CD4-positive, alpha-beta T cell treated with Interleukin-21 for 1 hour (primary cell): Measurements from ENCODE around the gene RAPGEF4.

Experiments
- DNase-seq: peaks from one replicate; pipeline ENCODE4 v3.0.0-alpha.2; 2020

The RAPGEF4 gene

DNA sequence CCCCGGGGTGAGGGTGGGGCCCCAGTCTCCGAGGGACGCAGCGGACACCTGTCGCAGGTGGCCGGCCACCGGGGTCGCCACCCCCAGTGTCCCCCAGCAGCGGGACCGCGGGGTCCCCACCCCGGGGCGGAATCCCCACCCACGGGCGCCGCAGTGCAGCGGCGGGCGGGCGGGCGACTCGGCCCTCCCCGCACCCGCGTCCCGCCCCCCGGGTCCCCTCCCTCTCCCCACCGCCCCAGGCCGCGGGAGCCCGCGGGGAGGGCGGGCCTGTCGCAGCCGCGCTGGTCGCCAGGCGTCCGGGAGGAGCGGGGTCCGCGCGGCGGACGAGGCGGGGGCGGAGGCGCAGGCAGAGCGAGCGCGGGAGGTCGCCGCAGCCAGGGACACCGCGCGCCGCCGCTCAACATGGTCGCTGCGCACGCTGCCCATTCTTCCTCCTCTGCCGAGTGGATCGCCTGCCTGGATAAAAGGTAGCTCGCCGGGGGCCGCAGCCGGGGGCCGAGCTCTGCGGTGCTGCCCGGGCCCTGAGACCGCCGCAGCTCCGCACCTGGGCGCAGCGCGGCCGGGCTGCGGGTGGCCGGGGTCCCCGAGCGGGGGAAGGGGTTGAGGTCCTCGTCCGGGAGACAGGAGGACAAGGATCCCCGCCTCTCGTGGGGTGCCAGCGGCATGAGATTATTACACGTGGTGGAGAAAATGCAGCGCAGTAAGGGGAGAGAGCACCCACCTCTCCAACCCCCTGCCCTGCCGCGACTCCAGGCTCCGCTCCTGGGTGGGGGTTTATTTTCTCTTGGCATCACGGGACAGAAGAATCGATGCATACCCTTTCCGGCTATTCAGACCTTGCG is at the start of gene RAPGEF4:
TSS of gene RAPGEF4 (plus strand) at position 264 of the 842 bp plus-strand sequence. CDS start at position 403, 139 bp downstream.
- DNase-seq, result no peak

DNA sequence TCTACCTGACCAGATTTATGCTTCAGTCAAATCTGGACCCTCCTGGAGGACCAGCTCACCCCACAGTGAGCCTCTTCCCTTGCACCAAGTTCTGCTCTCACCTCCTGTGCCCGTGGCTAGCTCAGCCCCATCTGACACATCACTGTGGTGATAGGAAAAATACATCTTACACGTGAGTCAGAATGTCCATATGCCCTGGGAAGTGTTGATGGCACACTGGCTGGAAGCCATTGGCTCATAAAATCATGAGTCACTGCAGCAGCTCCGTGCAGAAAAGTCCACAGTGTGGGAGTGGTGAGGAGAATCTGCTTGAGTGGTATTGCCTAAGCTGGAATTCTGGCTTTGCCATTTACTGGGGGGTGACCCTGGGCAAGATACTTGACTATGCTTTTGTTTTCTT is 42.6 kb upstream of the RAPGEF4 start:
- no peak for DNase-seq

DNA sequence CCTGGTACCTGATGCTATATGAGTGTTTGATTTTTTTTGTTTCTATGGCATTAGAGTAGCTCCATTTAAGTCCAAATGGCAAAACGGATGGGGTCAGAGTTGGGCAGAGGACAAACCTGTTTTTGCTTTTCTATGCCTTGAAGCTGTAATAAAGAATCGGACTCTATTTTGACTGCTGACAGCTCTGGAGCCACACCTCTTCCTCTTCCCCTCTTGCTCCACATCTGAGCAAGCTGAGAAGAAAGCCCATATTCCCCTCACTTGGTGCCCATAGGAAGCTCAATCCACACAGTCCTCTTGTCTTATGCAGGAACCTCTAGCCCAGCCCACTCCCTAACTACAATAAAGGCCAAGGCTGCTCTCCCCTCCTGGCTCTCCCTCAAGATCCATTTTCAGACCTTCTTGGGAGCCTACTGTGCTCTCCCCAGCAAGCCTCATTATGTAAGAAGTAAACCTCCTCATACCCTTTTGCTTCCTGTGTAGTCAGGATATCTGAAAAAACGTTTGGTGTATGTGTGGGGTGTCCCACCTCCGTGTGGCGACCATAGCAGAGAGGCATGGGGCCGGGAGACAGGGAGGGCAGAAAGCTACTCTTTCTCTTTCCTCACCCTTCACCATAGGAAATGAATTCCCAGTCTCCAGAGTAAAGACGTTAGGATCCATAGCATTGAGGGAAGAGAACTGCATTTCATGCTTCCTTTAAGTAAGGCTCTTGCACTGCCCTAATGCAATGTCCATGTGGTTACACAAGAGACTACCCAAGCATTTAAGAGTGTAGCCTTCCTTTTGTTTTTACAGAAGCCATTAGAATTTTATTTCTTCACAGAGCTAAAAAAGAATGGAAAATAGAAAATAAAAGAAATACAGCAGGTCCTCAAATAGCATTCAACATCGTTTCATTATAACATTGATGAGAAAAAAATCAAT is 41.9 kb upstream of the RAPGEF4 start:
- DNase-seq, result no peak

DNA sequence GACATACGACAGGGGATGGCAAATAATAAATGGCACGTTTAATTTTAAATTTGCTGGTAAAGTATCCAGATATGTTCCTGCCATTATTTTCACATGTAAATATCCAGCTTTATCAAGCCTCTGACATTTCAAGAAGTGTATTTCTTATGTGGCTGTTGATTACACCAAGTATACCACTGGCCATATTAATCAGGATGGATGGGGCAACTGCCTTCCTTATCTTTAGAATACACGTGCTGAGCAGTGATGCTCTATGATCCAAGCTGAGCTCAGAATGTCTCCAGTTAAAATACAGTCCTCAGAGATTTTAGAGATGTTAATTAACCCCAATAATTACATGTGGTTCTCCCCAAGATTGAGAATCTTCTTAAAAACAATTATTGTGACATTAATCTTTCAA is 38.3 kb upstream of the RAPGEF4 start:
- no peak for DNase-seq

DNA sequence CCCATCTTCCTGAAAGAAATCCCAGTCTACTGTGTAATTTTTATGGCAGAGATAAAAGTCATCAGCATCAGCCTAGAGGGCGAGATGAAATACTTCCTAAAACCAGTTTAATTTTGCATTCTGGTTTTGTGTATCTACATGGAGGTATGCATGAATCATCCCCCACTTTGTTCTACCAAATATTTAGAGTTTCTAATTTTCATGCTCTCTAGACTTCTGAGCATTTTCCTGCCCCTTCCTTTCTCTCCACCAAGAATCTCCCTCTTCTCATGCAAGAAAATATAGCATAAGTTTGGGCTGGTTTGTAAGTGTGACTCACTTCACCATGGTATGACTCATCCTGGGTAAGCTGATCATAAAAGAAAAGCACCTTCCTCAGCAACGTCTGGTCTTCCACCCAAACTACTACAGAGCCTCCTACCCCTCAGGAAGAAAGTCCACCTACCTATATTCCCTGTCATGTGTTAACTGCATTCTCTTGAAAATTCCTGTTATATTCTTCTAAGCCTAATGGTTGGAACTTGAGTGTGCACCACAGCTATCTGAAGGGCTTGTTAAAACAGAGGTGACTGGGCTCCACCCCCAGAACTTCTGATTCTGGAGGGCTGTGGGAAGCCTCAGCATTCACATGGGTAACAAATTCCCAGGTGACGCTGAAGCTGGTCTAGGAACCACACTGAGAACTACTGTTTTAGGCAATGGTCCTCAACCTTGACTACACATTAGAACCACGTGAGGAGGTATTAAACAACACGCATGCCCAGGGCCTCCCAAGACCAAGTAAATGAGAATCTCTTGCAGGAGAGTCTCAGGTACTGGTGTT is 37.4 kb upstream of the RAPGEF4 start:
- no peak for DNase-seq

DNA sequence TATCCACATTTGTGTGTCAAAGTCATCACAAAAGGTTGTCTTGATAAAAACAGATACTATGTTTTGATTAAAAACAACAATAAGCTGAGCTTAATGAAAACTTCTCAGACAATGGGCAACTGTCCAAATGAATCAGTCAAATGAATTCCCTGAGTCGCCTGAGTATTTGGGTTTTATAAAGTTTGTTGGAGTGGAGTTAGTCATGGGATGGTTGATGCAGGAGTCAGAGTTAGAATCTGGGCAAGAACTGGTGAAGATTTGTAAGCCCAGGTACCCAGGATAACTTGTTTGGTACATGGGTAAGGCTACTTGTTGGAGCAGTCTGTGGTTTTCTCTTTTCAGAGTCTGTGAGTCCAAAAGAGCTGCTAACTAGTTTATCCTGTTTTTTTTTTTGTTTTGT is 34.4 kb upstream of the RAPGEF4 start:
- DNase-seq, result no peak

DNA sequence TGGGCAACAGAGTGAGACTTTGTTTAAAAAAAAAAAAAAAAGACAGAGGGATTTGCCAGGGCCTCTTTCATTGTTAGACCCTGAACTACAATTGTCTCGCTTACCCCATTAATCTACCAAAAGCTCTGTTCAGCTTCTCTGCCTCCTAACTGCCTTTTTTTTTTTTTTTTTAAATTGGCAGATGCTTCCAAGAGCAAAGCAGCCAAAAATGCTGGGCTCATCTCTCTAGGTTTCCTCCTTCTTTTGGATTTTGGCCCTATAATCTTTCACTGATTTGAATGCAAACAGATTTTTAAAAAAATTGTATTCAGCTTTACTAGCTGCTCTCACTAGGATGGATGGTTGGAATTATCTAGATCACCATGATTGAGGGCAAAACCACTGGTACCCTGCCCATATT is 33.2 kb upstream of the RAPGEF4 start:
- DNase-seq, result no peak

DNA sequence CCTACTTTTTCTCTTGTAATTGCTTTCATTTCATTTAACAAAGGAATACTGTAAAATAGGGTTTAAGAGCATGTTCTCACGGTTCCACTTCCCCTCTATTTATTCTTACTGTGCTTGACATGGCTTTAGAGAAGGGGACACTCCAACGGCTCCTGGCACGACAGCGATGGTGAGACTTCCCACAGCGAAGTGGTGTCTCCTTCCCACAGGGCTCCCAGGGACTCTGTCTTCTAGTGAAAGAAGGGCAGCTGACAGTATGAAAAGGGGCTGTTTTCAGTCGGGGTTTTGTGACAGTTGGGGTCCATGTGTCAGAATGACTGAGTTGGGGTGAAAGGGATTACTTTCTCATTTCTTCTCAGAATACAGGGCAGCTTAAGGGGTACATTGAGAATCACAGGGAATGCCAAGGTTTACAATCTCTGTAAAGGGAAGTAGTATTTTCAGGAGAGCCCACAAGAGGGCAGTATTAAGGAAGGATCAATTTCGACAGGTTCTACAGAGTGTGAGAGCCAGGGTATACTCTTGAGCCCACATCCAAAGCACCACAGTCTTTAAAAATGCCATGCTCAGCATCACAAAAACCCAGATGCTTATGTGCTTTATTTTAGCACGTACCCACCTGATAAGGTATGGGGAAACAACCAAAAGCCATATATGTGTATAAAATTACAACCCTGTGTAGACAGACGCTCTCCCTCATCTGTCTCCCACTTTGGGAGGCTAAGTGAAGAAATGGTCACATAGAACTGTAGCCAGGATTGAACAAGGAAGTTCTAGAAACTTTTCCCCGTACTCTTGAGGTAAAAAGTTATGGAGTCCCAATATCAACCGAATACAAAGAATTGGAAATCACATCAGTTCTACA is 31.3 kb upstream of the RAPGEF4 start:
- DNase-seq, result no peak

DNA sequence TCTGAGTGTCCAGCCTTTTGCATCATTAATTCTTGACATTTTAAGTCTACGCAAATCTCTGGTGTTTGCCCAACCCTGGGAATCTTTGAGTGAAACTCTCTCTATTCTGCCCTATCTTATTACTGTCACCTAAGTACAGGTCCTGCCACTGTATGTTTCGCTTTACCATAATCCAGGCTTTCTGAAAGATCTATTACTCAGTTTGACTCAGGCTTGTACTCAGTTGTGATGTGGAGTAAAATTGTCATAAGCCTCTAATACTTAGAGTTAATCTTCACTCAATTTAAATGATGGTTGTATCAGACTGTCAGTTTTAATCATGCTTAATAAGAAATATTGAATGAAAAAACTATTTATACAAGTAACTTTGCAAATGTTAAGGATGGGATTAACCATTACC is 30.3 kb upstream of the RAPGEF4 start:
- DNase-seq, result no peak

DNA sequence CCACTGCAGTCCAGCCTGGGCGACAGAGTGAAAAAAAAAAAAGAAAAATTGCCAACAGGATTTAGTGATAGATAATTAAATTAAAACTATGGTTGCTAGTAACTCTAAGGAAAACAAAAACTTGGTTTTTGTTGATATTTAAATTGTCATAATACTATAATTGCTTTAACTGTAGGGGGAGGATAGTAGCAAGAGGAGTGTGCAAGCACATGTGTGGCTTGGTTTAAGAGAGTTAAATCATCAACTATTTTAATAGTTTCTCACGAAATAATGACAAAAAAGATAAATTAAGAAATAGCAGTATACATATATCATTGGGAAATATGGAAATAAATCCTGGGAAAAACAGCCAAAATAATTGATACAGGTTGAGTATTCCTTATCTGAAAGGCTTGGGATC is 27.4 kb upstream of the RAPGEF4 start:
- DNase-seq, result no peak

DNA sequence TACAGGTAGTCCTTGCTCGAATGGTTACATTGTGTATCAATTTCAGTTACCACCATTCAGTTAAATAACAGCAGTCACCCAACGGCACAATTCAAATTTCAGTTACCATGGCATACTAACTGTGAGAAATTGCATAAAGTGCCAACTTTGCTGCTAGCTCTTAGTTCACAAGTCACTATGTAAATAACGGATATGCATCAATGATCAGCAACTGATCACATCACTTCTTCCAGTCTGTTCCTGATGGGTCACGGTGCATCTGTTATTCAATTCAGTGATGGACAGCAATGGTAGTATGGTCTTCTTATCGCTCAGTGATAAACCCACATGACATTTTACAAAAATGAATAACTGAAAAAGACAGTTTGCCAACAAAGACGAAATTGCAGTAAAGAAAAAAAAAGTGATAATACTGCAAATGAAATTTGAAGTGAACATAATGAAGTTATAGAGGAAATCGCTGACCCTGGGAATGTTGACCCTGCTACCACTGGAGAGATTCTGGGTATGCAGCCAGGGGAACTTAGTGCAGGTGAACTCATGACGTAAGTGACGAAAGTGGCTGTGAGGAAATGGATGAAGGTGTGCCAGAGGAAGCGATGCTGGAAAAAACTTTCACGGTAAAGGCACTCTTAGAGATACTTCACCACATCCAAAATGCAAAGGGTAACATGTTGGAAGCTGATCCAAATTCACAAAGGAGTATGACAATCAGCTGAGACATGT is 25.9 kb upstream of the RAPGEF4 start:
- no peak for DNase-seq

DNA sequence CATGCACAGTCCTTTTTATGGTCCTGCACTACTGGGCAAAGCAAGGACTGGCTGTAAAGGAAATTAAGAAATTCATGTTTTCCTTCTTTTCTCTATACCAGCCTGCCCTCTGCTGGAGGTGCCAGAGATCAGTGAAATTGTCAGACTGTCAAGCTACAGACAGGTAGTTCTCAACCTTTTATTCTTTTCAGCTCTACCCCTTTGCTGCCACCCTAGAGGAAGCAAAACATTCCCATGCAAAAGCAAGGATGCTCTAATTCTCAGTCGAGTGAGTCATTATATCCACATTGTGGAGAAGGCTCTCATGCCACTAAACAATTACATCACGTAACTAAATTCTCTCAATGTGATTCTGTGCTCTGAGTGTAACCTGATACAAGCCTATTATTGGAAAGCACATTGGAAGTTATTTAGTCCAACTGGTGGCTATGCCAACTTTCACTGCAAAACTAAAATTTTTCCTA is 25.0 kb upstream of the RAPGEF4 start:
- peak; percentile 32 for DNase-seq

DNA sequence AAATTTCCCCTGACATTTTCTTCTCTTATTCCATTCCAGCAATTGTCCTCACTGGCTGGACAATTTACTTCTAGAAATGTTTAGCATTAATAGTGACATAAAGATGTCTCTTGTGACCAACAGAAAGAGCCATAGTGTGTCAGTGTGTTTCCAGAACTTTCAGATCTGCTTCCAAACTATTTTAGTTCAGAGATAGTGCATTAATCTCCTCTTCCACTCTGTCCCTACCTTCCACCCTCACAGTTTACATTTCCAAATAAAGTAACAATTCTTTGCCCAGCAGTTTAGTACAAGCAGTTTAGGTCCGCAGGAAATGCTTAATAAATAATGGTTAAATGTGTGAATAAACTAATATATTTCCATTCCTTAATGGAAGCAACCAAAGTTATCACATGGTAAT is 24.5 kb upstream of the RAPGEF4 start:
- no peak for DNase-seq

DNA sequence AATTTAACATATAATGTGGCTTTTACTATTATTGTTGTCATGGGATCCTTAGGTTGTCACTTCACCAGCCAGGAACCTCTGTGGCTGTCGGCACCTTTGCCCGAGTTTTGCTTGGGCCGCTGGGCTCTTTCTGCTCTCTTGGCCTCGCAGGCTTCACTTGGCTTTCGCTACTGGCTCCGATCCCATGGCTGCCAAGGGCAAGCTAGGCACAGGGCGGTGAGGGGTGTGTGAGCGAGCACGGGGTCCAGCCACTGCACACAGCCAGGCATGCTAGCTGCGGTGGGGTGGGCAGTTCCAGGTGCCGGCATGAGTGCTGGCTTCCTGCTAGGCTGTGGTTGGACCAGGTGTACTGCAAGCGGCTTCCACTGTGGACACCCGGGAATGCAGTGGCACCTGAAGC is 23.4 kb upstream of the RAPGEF4 start:
- no peak for DNase-seq

DNA sequence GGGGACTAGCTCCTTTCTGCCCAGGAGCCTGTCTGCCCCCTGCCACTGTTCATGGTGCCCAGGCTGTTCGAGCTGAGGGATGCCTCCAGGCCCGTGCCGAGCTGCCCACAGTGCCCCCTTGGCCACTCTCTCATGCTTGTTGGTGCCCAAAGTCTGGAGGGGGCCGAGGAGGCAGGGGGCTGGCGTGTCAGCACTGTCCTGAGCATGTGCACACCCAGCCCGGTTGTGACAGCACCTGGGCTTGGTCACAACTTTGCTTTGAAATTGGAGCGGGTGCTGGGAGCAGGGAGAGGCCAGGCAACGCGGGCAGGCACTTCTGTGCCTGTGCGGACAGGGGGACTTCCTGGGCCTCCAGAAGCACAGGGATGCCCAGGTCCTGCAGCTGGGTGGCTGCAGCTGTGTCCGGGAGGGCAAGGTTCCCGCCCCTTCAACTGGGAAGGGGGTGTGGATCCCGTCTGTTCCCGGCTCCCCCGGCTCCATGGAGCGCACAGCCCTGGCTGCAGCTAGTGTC is 22.2 kb upstream of the RAPGEF4 start:
- DNase-seq, result no peak

DNA sequence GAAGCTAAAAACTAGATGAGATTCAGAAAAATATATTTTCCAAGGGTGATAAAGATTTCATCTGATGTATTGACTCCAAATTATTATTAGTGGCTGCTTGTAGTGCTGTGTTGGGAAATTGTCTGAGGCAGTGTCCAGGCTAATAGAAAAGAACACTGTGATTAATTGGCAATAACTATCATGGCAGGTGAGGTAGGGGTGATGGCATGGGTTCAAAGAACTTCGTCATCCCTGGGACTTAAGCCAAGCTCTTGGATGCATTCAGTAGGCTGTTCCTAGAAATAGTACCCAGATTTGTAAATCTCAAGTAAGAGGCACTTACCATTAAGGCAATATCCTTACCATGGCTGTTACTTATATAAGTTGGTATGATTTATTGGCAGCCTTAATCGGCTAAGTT is 13.2 kb upstream of the RAPGEF4 start:
- no peak for DNase-seq

DNA sequence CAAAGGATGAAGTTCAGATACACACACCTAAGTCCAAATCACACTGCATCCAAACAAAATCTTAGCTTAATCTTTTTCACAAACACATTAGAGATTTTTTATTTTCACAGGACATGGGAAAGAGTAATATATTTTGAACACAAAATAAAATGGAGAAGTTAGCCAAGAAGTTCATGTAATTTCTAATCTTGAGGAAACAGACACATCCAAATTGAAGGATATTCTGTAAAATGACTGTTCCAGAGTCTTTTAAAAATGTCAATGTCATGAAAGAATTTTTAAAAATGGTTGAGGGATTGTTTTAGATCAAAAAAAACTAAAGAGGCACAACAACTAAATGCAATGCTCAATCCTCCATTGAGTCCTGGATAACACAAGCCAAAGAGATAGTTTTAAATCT is 12.4 kb upstream of the RAPGEF4 start:
- DNase-seq, result no peak

DNA sequence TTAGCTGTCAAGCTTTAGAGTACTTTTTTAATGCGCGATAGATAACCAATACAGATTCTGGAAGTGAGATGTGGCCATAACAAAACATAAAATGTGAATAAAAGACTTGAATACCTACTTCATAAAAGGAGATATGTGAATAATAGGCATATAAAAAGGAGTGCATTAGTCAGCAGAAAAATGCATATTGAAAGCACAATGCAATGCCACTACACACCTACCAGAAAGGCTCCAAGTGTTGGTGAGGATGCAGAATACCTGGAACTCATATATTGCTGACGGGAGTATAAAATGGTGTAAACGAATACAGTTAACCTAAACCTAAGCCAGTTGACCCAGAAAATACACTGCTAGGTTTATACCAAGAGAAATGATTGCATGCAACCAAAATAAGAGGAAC is 10.9 kb upstream of the RAPGEF4 start:
- DNase-seq, result no peak

DNA sequence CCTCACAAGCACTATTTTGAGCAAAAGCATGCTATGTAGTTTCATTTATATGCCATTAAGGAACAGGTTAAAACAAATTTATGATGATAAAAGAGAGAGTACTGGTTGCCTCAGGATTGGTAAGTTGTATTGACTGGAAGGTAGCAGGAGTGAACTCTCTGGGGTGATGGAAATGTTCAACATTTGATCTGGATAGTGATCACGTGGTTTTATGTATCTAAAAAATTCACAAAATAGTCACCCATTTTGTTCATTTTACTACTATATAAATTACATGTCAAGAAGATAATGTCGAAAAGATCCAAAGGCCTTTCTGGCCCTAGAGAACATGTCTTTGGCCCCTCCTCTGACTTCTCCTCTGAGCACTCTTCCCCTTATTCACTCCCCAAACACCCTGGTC is 10.4 kb upstream of the RAPGEF4 start:
- DNase-seq, result no peak

DNA sequence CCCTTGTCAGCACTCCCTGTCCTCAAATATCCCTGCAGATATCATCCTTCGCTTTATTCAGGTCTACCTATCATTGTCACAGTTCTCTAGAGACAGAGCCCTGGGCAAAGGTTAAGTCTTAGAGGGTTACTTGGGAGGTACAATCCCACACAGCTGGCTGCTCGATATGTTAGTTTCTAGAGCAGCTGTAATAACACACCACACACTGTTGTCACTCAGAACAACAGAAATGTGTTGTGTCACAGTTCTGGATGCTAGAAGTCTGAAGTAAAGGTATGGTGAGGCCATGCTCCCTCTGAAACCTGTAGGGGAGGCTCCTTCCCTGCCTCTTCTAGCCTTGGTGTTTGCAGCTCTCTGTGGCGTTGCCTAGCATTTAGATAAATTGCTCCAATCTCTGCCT is 9.9 kb upstream of the RAPGEF4 start:
- no peak for DNase-seq

DNA sequence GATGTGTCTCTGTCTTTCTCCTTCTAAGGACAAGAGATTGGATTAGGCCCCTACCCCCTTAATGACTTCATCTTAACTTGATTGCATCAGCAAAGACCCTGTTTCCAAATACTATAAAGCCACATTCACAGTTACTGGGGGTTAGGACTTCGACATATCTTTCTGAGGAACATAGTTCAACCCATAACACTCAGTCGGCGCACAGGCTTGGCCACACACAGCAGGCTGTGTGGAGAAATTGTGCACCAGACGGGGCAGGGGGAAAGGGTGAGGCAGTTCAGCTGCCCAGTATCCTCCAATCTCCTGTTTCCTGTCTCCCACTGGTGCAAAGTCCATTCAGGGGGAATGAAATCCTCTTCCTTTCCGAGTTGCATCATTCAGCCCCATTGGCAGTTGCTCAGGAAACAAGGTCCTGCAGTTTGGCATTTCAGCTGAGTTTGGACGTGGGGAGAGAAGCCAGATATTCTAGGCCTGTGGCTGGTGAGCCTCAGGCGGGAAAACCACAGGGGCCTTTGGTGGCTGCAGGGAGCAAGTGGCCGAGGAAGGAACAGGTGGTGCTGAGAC is 9.4 kb upstream of the RAPGEF4 start:
- DNase-seq, result no peak
